Activated CD8-positive, alpha-beta memory T cell treated with anti-CD3 and anti-CD28 coated beads for 1 hour (primary cell): Measurements from ENCODE around the gene STRBP.

ENCODE experiments used
- DNase-seq, 2 donors: peaks; one replicate each; pipeline ENCODE4 v3.0.0-alpha.2; 2020; ENCODE audit warnings: low read depth in 1 of 2; ENCODE audit errors: extremely low read depth in 1 of 2

The STRBP gene

DNA sequence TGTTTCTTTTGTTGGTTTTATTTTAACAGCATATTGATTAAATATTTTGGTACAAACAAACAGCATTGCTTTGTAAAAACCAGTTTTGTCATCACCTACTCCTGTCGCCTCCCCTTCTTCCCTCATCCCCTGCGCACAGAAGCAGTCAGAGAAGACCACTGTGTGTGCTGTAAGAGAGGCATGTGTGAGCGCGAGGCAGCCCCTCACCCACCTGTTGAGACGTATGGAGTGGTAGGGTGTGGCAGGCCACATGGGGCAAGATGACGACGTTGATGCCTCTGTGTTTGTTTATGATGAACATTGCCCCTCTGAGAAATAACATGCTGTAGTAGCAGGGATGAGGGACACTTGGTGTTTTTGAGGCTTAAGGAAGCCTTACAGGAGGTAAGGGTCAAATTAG, 163.6 kb downstream of the STRBP start:
- no peak for DNase-seq

DNA sequence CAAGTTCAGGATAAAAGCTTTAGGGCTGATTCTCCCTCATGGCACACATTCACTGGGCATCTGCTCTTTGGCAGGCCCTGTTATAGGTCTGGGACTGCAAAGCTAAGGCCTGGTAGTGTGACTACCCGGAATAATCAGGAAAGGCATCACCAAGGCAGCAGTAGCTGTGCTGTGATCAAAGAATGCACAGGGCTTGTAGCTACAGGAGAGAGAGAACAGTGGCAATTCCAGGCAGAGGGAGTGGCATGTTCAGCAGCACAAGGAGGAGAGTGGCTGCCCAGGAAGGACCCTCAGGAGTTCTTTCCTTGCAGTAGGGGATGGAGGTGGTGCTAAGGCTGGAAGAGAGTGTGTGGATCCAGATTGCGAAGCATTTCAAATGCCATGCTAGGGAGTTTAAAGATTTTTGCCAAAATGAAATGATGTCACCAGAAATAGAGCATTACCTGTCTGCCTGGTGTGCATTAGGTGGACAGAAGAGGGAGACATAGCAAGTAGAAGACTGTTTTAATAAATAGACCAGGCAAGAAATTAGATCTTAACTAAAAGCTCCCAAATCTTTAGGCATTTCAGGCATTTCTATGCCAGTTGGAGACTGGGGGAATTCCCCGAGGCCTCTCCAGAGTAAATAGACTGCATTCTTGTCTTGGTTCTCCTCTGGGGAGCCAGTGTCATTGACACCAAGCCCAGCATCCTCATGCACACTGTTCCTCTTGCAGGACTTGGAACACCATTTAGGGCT, 165.8 kb downstream of the STRBP start:
- DNase-seq: no peak

DNA sequence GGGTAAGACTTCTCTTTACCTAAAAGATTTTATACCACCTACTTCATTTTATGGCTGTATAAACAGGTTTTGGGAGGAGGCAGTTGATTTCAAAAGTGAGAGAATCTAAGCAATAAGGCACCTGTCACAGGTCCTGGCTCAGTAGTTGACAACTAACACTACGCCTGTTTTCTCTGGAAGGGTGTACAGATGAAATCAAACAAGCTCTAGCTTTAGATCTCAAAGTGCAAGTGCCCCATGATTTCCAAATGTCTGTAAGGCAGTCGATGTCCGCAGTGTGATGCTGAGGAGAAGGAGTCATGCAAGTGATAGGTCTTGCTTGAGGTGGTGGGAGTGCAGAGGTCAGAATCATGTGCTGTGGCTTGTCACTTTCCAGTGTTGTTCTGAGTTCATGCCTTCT, 168.8 kb downstream of the STRBP start:
- no peak for DNase-seq

DNA sequence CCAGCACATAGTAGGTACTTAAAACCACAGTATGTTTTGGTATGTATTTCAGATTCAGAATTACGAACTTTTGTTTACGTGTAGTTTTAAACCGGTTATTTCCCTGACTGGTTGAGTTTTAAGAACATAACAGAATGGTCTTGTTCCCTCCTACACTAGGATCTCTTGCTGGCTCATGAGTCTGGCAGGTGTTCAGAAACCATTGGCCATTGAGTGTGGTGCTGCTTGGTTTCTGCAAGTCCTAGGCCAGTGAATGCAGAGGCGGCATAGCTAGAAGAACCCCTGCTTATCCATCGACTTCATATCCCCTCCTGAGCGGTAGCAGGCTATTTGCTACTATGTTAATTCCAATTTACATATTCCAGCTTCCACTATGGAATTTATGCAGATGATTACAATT, 169.3 kb downstream of the STRBP start:
- DNase-seq: no peak

DNA sequence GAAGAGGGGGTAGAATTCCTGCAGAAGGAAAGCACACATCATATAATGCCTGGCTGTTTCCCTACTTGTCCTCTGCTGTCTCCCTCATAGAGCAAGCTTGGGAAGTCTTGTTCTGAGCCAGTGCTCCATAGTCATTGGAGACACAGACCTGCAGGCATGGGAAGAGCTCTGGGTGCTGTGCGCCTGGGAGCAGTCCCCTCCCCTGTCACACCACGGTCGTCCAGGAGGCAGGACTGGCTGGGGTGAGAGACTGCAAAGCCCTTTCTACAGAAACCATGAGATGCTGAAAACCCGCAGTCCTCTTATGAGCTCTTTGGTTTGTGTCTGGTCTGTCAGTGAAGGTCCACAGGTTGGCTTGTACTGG, 170.3 kb downstream of the STRBP start:
- no peak for DNase-seq

DNA sequence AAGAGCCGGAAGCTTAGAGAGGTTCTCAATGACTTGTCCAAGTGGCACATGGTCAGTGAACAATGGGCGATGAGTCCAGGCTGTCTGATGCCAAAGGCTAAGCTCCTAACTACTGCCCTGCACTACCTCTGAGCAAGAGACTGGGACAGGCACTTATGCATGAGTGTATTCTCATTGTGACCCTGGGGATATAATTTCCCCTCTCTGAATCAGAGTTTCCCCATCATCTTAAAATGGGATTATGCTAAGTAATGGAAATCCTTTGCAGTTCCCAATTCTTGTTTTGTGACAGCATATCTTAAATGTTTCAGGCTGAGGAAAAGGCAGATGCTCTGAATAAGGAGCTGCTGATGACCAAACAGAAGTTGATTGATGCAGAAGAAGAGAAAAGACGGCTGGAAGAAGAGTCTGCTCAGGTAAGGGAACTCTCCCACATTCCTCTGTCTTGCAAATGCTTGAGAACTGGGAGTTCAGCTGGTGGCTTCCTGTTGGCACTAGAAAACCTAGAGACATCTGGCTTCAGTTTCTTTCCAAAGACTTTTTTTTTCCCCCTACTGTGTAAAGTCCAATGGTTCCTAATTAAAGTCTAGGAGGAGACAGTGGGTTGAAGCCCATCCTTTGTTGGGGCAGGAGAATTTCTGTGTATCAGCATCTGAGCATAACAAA, 170.8 kb downstream of the STRBP start:
- no peak for DNase-seq

DNA sequence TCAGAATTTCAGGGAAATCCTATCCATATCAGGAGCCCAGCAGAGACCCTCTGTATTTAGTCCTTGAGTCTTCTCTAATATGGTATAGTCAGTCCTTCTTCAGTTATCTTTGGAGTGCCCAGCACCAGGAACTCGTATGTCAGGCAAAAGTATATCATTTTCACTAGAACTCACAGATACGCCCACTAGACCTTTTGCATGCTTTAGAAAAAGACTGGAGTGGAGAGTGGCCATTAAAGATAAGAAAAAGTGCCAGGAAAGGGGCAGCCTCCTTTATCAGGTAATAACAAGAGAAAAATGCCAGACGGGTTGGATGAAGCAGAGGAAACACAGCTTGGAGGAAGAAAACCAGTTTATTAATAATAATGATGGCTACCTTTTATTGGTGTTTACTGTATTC, 171.4 kb downstream of the STRBP start:
- no peak for DNase-seq

DNA sequence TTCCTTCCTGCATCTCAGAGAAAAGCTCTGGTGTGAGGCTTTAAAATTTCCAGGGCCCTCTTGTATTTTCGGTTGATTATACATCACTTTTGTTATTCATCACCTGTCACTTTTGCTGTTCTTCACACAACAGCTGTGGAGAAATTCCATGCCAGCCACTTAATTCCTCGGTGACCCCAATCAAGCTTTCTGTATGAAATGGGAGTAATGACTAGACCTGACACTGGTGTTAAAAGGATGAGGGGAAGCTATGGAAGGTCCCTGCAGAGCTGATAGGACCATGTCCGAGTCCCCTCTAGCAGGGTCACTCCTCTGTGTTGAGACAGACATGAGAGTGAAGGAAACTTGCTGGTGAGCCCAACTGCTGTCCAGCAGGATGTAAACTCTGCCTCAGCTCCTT, 175.2 kb downstream of the STRBP start:
- DNase-seq: no peak

DNA sequence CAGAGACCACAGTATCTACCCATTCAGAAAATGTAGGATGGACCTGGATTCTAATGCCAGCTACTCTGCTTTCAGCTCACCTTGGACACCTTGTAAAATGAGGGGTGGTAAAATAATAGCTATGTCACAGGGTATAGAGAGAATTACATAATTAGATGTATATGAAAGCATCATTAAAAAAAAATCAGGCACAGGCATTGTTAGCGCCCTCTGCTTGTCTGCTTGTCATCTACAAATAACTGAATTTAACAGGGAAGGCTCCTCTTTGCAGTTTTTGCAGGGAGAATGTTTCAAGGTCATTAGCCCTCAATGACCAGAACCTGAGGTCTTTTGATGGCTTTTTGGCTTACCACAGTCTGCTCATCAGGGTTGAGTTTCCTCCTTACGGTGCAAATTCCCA, 176.9 kb downstream of the STRBP start:
- DNase-seq: no peak

DNA sequence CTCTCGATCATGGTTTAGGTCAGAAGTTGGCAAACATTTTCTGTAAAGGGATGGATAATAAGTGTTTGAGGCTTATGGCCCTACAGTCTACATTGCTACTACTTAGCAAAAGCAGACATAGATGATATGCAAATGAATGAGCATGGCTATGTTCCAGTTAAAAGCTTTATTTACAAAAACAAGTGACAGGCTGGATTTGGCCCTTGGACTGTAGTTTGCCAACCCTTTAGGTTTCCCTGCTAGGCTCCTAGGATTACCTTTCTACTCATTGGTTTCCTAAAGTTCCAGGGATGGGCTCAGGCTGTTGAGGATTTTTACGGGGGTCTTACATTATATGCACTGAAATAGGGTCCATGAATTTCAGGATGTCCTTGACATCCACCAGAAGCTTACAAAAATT, 177.4 kb downstream of the STRBP start:
- DNase-seq: no peak

DNA sequence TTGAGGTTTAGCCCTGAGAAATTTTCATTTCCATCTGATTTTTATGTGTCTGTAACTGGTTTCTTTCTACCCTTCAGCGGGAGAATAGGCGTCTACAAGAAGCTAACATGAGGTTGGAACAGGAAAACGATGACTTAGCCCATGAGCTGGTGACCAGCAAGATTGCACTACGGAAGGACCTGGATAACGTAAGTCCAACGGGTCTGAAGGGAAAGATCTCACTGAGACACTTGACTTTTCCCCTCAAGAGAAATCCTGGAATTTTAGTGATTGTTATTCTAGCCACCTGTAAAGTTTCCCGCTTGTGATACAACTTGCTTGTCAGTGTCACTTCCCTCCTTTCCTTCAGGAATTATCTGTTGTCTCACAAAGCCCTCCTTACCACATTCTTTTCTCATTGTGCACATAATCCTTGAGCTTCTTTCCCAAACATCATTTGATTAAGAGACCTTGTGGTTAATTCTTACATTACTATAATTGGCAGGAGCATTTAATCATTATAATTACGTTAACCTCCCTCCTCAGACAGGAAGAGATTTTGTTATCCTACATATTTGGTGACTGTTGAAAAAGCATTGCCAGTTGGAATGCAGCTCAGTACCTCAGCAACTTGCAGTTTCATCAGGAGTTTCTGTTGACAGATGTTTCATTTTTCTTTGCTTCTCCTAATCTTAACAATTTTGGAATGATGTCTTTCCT, 178.0 kb downstream of the STRBP start:
- no peak for DNase-seq

DNA sequence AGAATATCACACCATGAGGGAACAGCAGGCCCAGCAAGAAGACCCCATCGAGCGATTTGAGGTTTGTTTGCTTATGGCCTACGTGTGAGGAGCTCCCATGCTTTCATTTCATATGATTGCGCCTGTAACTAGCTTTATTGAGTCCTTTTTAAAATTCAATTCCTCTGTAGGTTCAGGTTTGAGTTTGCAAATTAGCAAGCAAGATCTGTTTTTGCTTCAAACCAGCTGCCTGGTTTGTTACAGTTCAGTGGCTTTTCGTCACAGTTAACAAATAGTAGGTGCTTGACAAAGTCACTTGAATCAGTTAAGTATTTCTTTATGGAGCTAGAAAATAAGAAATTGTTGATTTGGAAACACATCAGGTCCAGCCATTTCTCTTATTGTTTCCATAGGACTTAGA, 178.6 kb downstream of the STRBP start:
- no peak for DNase-seq

DNA sequence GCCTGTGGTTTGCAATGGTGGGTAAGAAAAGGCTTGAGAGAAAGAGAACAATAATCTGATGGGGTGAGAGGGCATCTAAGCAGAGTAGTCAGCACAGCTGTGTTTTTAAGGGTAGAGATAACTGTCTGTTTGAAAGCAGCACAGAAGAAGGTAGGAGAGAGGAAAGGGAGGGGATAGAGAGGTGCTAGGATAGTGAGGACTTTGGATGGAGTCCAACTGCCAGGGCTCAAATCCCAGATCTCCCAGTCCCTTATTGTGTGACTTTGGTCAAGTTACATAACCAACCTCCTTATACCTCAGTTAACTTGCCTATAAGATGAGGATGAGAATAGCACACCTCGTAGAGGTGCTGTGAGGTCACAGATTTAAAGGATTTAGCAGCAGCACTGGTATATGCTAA, 179.3 kb downstream of the STRBP start:
- DNase-seq: no peak

DNA sequence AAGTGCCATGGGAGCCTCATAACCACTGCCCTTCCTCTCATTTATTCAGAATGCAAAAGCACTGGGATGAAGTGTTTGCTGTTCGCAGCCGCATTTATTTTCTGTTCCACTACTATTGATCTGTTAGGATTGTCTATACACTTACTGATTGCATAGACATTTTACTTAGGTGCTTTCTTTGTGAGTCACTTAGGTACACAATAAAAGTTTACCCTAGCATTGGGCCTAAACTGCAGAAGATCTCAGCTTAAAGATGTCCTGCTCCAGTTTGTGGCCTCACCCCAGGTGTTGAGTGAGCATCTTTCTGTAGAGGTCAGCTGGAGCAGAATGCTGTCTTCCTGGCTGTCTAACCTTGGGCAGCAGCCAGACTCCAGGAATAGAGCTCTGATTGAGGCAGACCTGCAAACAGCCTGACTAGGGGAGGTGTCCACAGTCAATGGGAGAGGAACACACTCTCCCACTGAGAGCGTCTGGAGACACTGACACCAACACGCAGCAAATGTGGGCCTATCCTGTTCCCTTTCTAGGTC, 181.0 kb downstream of the STRBP start:
- no peak for DNase-seq

DNA sequence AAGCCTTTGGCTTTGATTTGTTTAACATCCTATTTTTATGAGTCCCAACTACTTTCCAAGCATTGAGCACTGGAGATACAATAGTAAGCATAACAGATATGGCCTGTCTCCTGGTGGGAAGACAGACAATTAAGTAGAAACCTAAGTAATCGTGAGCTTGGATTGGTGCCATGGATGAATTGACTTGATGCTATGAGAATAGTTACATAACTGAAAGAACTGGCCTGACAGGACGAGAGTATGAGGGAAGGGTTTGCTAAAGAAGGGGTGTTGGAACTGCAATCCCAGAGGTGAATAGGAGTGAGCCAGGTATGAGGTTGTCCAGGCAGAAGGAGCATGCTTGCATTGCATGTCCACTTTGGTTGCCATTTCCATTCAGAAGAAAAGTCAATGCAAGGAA, 182.5 kb downstream of the STRBP start:
- DNase-seq: no peak

DNA sequence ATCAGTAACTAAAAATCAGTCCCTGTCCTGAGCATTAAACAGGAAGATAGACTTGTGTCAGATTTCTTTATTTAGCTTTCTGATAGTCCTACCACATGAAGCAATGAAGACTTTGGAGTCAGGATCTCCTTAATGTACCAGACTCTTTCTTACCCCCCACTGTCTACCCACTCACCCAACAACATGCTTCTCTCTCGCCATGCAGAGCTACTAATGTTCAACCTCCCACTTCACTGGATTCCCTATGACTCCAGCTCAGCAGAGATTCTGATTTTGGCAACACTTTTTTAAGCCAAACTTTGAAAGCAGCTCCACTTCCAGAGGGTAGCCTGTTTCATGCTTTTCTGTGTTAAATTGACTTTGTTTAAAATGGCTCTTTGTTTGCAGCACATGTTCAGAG, 184.1 kb downstream of the STRBP start:
- DNase-seq: no peak

DNA sequence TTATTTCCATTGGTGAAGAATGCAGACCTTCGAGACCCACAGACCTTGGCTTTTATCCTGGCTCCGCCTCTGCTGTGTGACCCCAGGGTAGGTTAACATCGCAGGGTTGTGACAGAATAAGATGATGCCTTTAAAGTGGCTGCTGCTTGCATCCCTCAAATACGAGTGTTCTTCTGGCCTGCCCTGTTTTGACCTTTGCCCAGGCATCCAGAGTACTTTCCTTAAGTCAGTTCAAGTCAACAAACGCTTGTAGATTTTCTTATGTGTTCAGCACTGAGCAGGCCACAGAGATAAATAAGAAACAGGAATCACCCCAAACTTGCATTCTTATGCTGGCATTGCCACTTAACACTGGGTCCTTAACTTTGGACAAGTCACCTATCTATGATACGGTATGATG, 184.7 kb downstream of the STRBP start:
- DNase-seq: no peak

DNA sequence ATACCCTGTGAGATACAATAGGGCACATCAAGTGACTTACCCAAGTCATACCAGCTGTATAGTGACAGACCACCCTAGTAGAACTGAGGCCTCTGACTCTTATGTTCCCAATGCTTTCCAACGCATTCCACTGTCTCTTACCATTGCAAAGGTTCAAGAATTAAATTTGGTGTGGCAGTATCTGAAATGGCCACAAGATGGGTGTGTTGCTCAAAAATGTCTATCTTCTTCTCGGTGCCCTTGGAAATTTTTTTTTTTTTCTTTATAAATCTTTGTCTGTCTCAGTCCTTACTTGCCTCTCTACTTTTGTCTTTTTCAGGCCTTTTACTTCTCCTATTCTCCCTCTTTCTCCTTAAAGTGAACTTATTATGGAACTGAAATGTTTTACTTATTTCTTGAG, 186.6 kb downstream of the STRBP start:
- DNase-seq: no peak

DNA sequence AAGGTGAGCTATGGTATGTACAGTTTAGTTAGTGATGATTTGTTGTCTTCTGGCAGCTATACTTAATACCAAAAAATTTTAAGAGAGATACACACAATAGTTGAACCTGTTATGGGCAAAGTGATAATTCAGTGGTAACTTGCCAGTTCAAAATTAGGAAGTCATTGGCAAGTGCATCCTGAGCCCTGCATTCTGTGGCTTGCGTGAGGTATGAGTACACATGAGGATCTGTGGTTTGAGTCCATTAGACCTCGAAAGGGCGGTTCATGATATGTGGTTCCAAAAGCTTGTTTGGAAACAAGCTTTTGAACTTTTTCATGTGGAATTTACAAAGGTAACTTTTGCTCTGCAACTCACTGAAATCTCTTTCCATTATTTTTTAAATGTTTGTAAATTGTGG, 187.9 kb downstream of the STRBP start:
- no peak for DNase-seq

DNA sequence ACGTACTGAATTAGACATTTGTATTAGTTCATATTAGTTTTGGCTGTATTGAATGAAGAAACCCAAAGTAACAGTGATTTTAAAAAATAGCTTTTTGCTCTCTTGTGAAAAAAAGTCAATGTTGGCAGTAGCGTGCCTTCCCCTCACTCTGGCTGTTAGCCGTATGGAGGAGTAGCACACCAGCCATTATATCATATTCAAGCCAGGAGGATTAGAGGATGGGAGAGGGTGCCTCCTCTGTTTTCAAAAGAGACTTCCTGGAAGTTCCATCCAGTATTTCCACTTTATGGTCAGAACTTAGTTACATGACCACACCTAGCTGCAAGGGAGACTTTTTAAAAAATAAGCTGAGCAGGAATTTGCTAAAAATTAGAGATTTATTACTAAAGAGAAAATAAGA, 193.8 kb downstream of the STRBP start:
- DNase-seq: no peak

DNA sequence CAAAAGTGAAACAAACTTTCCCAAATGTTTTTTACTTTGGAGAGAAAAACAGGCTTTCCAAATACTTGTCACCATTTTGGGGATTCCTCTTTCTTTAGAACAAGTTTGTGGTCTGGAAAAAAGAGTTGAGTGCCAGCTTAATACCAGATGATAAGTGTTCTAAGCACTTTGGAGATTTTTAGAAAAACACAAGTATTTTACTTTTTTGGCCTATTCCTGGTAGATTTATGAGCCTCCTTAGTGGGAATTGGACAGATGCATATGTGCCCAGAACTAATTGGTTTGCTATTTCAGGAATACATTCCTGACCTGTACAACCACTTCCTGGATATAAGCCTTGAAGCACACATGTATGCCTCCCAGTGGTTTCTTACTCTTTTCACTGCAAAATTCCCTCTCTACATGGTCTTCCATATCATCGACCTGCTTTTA, 194.4 kb downstream of the STRBP start:
- no peak for DNase-seq

DNA sequence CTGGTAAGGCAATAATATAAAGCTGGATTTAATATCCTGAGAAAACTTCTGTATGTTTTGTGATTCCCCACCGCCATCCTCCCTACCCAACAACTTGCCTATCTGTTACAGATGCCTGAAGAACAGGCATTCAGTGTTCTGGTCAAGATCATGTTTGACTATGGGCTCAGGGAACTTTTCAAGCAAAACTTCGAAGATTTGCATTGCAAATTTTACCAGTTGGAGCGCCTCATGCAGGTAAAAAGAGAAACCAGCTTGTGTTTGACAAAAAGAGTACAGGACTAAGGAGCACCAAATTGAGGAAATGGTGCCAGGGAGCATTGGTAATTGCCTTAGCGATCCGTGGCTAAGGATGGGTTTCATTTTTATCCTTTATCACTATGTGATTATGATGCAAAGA, 194.9 kb downstream of the STRBP start:
- DNase-seq: no peak
